ENCODE data around the gene FNIP2. TPM values are rescaled to one million over a fixed set of nuclear protein-coding genes. Genes with fewer than 3 reads are reported as not detected.
"Not testable (repeated sequence)": the region's sequence is repeated elsewhere in the genome, so short reads cannot be mapped to it uniquely, and the experiment has no call there.

The FNIP2 gene
- total RNA-seq, 1 experiment from 2014 or later, result 16.1 TPM

GRCh38 chr4:158826057-158826456 lies 57.2 kb downstream of the FNIP2 start:
- no peak overlapping the region for H3K27ac ChIP-seq (ENCODE audit: low read depth, low read length, poor library complexity, severe bottlenecking)
- no peak for DNase-seq (ENCODE audit: low spot score)
- H3K4me1 ChIP-seq (ENCODE audit: insufficient read depth, low read length, poor library complexity, severe bottlenecking), result no peaks in the 10 kb centered on the region
- H3K36me3 ChIP-seq (ENCODE audit: insufficient read depth, low read length, poor library complexity, severe bottlenecking), result no peaks in the 10 kb centered on the region
- H3K4me3 ChIP-seq (ENCODE audit: low read depth, low read length, poor library complexity, severe bottlenecking), result no peak overlapping the region
- H3K27me3 ChIP-seq (replicated peaks; ENCODE audit: insufficient read depth, low read depth, low read length, poor library complexity), result no peaks in the 10 kb centered on the region
- ChIA-PET POLR2A (ENCODE audit: low non-redundant PET) (interaction anchor here (0.6 kb wide), 1 partner anchor 378 kb away, joined by 3 read pairs; no protein-coding TSS in a partner anchor), CTCF (interaction anchor here (0.6 kb wide), 1 partner anchor 93 kb away, joined by 4 read pairs; no protein-coding TSS in a partner anchor)
- H3K9me3 ChIP-seq (ENCODE audit: low read depth, low read length, poor library complexity, severe bottlenecking), result no peaks in the 10 kb centered on the region
- no TSS peak for BruUV-seq (replicated peaks)
- TF ChIP-seq CTCF (conservative IDR thresholded peaks at IDR 0.05; ENCODE audit: low read depth, low read length), result no peak
- TF ChIP-seq EZH2 (IDR thresholded peaks at IDR 0.05; ENCODE audit: borderline replicate concordance, low read depth, low read length, poor library complexity, severe bottlenecking), result no peak
- intact Hi-C loops (cut with micrococcal nuclease; ENCODE audit: unreplicated experiment), result no loop called here

- intact Hi-C loops (cut with micrococcal nuclease; ENCODE audit: unreplicated experiment), result no loop called here
Measured at GRCh38 chr4:158826882-158827281, 58.1 kb downstream of the FNIP2 start.

GRCh38 chr4:158827543-158827981 lies 58.7 kb downstream of the FNIP2 start:
- Histone ChIP-seq H3K27me3 (replicated peaks; ENCODE audit: insufficient read depth, low read depth, low read length, poor library complexity) (no peaks in the 10 kb centered on the region), H3K4me3 (ENCODE audit: low read depth, low read length, poor library complexity, severe bottlenecking) (no peak overlapping the region), H3K36me3 (ENCODE audit: insufficient read depth, low read length, poor library complexity, severe bottlenecking) (no peaks in the 10 kb centered on the region), H3K4me1 (ENCODE audit: insufficient read depth, low read length, poor library complexity, severe bottlenecking) (no peaks in the 10 kb centered on the region), H3K27ac (ENCODE audit: low read depth, low read length, poor library complexity, severe bottlenecking) (no peak overlapping the region), H3K9me3 (ENCODE audit: low read depth, low read length, poor library complexity, severe bottlenecking) (no peaks in the 10 kb centered on the region)
- BruUV-seq (replicated peaks), result no TSS peak
- intact Hi-C loops (cut with micrococcal nuclease; ENCODE audit: unreplicated experiment), result no loop called here
- no peak for DNase-seq (ENCODE audit: low spot score)
- no peak for TF ChIP-seq CTCF (conservative IDR thresholded peaks at IDR 0.05; ENCODE audit: low read depth, low read length)
- no peak for TF ChIP-seq EZH2 (IDR thresholded peaks at IDR 0.05; ENCODE audit: borderline replicate concordance, low read depth, low read length, poor library complexity, severe bottlenecking)
- CTCF ChIA-PET, result no interaction called here
- POLR2A ChIA-PET (ENCODE audit: low non-redundant PET), result no interaction called here

More at GRCh38 chr4:158826882-158827281, 58.1 kb downstream of the FNIP2 start:
- BruUV-seq (replicated peaks), result no TSS peak
- H3K36me3 ChIP-seq (ENCODE audit: insufficient read depth, low read length, poor library complexity, severe bottlenecking), result no peaks in the 10 kb centered on the region
- no peaks in the 10 kb centered on the region for H3K4me1 ChIP-seq (ENCODE audit: insufficient read depth, low read length, poor library complexity, severe bottlenecking)
- ChIA-PET POLR2A (ENCODE audit: low non-redundant PET) (no interaction called here), CTCF (interaction anchor here (0.6 kb wide), 1 partner anchor 94 kb away, joined by 4 read pairs; no protein-coding TSS in a partner anchor)
- H3K4me3 ChIP-seq (ENCODE audit: low read depth, low read length, poor library complexity, severe bottlenecking), result no peak overlapping the region
- H3K27ac ChIP-seq (ENCODE audit: low read depth, low read length, poor library complexity, severe bottlenecking), result no peak overlapping the region
- TF ChIP-seq CTCF (conservative IDR thresholded peaks at IDR 0.05; ENCODE audit: low read depth, low read length) (no peak), EZH2 (IDR thresholded peaks at IDR 0.05; ENCODE audit: borderline replicate concordance, low read depth, low read length, poor library complexity, severe bottlenecking) (no peak)
- H3K9me3 ChIP-seq (ENCODE audit: low read depth, low read length, poor library complexity, severe bottlenecking), result no peaks in the 10 kb centered on the region
- DNase-seq (ENCODE audit: low spot score), result no peak
- no peaks in the 10 kb centered on the region for H3K27me3 ChIP-seq (replicated peaks; ENCODE audit: insufficient read depth, low read depth, low read length, poor library complexity)

- H3K27me3 ChIP-seq (replicated peaks; ENCODE audit: insufficient read depth, low read depth, low read length, poor library complexity); BruUV-seq (replicated peaks); H3K36me3 ChIP-seq (ENCODE audit: insufficient read depth, low read length, poor library complexity, severe bottlenecking); H3K4me3 ChIP-seq (ENCODE audit: low read depth, low read length, poor library complexity, severe bottlenecking); H3K4me1 ChIP-seq (ENCODE audit: insufficient read depth, low read length, poor library complexity, severe bottlenecking); H3K9me3 ChIP-seq (ENCODE audit: low read depth, low read length, poor library complexity, severe bottlenecking); POLR2A ChIA-PET (ENCODE audit: low non-redundant PET); DNase-seq (ENCODE audit: low spot score); H3K27ac ChIP-seq (ENCODE audit: low read depth, low read length, poor library complexity, severe bottlenecking); intact Hi-C loops (cut with micrococcal nuclease; ENCODE audit: unreplicated experiment); CTCF ChIA-PET: not testable (repeated sequence)
Measured at GRCh38 chr4:158828151-158828550, 59.3 kb downstream of the FNIP2 start.

Data from A673 (cell line).